GM19193 (cell line): ENCODE results near the gene NEK9.

Source experiments
- POLR2A ChIP-seq: IDR thresholded peaks from 4 replicates; pipeline ENCODE4 v1.6.1; 2011; ENCODE audit not compliant: insufficient read depth, insufficient read length; ENCODE audit errors: extremely low read depth

NEK9 gene

DNA sequence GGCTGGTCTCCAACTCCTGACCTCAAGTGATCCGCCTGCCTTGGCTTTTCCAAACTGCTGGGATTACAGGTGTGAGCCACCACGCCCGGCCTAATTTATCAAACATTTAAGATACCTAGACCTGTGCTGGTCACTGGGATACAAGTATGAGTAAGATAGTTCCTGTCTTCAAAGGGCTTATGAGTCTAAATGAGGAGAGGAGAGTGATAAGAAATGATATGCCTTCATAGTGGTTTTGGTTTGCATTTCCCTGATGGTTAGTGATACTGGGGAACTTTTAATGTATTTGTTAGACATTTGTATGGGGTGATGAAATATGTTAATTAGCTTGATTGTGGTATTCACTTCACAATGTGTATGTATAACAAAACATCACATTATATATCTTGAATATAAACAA lies 28.3 kb upstream of the NEK9 start:
- no peak for TF ChIP-seq POLR2A

GRCh38 chr14:75153295-75153694 lies 26.4 kb upstream of the NEK9 start:
- TF ChIP-seq POLR2A, result no peak

DNA sequence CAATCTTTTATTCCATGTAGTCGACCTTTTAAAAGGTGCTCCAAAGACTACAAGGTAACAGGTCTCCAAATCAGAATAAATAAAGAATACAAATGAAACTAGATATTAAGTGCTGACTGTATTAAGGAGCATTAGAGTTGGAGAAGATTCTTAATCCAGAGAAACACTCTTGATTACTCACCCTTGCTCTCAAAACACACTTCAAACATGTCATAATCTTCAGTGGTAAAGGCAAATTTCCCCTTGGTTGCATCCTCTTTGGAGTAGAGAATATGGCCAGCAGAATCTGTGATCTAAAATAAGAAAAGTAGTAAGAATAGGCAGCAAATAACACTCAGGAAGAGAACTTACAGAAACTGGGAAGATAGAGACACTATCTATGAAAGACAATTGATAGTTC lies 25.0 kb upstream of the NEK9 start:
- no peak for TF ChIP-seq POLR2A

- no peak for TF ChIP-seq POLR2A
Observed at GRCh38 chr14:75150150-75150549, 23.3 kb upstream of the NEK9 start.

GRCh38 chr14:75147423-75148071 lies 20.7 kb upstream of the NEK9 start:
- TF ChIP-seq POLR2A, result no peak

DNA sequence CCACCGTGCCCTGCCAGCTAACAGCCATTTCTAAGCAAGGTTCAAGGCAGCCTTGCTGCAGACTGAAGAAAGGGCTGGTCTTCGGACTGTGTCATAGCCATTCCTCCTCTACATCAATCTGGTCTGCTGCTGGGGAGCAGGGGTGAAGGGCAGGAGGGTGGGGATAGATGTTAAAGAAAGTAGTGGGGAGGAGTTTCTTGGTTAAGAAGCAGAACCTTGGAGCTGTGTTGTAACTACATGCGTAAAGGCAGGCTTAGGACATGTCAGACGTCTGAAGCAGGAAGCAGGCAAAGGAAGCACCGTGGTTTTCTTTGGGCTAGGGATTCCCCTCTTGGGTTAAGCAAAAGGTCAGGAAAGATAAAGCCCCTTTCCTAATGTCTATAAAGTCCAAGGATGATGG lies 18.1 kb upstream of the NEK9 start:
- TF ChIP-seq POLR2A, result no peak

DNA sequence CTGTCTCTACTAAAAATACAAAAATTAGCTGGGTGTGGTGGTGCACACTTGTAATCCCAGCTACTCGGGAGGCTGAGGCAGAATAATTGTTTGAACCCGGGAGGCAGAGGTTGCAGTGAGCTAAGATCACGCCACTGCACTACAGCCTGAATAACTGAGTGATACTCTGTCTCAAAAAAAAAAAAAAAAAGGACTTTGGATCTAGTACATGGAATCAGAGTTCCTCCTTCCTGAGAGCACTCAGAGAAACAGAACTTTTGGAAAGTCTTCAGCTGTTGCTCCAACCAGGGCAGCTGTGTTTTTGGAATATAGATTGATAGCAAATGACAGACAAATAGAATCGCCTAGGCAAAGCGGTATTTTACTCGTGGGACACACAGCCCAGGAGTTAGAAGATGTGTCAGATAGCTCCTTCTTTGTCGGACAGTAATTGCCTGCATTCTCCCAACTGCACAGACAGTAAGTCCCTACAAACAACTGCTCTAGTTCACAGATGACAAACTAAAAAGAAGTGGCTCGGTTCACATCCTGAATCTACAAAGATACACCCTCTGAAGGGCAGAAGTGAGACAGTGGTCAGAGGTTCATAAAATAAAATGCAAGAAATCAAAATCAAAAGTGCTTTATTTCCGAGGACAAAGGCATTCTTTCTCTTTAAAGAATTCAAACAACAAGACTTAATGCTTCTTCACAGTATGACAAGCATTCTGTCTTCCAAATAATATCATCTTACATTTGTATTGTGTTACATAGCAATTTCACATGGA lies 17.1 kb upstream of the NEK9 start:
- TF ChIP-seq POLR2A, result no peak

GRCh38 chr14:75142494-75142893 lies 15.6 kb upstream of the NEK9 start:
- TF ChIP-seq POLR2A, result no peak

DNA sequence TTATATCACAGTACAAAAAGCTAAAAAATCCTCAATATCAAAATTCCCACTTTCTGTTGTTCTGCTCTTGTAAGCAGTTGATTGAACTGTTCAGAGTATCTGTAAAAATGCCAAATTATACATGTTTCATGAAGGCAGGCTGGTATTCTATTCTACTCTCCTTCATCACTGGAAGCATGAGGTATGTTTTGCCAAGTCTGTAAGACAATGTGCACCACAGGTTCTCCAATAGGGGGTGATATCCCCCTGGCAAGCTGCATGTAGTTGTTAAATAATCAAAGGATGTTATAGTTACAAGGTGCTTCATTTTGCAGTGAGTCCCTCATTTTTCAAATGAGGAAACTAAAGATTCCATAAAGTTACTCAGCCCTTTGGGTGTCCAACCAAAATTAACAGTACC lies 15.1 kb upstream of the NEK9 start:
- no peak for TF ChIP-seq POLR2A

GRCh38 chr14:75141062-75141461 lies 14.2 kb upstream of the NEK9 start:
- TF ChIP-seq POLR2A, result no peak

GRCh38 chr14:75140620-75141019 lies 13.8 kb upstream of the NEK9 start:
- TF ChIP-seq POLR2A, result no peak

DNA sequence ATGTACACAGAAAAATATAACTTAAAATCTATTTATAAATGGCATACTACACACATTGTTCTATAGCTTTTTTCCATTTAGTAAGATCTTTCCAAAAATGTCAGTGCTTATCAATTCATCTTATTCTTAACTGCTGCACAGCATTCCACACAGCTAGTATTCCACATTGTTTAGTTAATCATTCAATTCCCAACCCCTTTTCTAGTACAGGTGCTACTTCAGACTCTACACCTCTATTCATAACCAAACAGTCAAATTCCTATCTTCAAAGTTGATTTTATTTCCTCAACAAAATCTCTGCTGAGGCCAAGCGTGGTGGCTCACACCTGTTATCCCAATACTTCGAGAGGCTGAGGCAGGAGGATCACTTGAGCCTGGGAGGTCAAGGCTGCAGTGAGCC lies 12.3 kb upstream of the NEK9 start:
- TF ChIP-seq POLR2A, result no peak

- no peak for TF ChIP-seq POLR2A
Observed at GRCh38 chr14:75138492-75138891, 11.6 kb upstream of the NEK9 start.

DNA sequence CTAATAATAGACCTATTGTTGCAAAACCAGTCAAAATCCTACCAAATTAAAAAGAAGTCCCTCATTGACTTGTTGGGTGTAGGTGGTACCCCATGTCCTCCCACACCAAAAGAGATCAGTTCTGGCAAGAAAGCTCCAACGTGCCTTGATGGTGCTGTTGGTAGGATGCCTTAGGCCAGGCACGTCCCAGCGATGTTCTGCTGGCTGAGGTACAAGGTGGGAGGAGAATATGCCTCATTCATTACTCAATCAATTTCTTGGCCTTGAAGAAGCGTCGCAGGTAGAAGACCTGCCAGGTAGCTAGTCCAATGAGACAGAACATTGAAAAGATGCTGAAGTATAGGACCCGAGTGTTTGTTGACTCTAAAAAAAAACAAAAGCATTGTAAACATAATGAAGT lies 7.8 kb upstream of the NEK9 start:
- TF ChIP-seq POLR2A, result no peak

DNA sequence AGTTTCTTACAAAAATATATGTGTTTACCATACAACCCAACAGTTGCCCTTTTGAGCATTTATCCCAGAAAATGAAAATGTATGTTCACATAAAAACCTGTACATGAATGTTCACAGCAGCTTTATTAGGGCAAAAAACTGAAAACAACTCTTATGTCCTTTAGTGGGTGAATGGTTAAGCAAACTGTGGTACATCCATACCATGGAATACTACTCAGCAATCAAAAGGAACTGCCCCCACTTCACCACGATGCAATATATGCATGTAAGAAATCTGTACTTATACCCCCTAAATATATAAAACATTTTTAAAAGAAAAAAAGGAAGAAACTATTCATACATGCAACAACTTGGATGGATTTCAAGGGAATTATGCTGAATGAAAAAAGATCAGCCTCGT lies 6.7 kb upstream of the NEK9 start:
- TF ChIP-seq POLR2A, result no peak

DNA sequence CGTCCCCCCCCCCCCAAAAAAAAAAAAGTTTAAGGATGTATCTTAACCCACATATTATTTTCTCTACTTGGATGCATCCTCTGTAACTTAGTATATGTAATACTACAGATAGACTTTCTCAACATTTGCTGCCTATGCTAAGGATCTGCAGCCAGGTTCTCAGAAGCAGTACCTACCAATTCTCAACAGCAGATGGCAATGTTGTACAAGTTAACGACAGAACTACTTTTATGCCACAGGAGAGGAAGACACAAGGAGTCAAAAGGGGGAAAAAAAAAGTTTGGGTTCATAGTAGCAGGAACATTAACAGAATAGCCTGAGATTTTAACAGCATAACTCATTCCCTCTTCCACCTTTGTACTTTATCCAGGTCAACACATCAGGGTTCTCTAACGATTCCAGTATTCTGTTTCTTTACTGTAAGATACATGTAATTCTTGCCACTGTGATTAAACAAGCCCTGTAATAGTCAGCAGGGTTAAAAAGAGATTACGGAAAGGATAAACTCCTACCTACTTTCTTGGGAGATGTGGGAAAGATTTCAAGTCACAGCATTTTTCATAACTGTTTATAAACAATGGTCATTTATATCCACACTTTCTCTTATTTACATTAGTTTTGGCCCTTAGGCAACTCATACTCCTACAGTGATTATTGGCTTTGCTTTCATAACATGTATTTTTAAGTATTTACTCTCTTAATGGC lies 5.7 kb upstream of the NEK9 start:
- TF ChIP-seq POLR2A, result no peak
